Prostate gland (tissue), 2 donors: ENCODE data around the gene MBD6. TPM values are rescaled to one million over a fixed set of nuclear protein-coding genes. Genes with fewer than 3 reads are reported as not detected.
"Not testable (repeated sequence)": the region's sequence is repeated elsewhere in the genome, so short reads cannot be mapped to it uniquely, and the experiment has no call there.

Source experiments
- DNase-seq: peaks from one replicate; pipeline ENCODE4 v3.0.0-alpha.2; 2019; ENCODE audit warnings: low spot score
- H3K27ac ChIP-seq, 2 donors: fragments of 200-600 bp; sonication (generic); 2 replicates each; pipeline ENCODE4 v1.5.1; 2017 to 2019
- H3K27me3 ChIP-seq: fragments of 200-600 bp; sonication (generic); replicated peaks from 2 replicates; pipeline ENCODE4 v1.5.1; 2019; ENCODE audit not compliant: insufficient read depth
- H3K36me3 ChIP-seq, 2 donors: fragments of 200-600 bp; sonication (generic); 1 replicate in 1 of 2; 2 replicates in 1 of 2; pipeline versions ENCODE4 v1.5.1 to v1.8.1; 2017 to 2019
- H3K4me1 ChIP-seq: fragments of 200-600 bp; sonication (generic); replicated peaks from 2 replicates; pipeline ENCODE4 v1.5.1; 2019
- H3K4me3 ChIP-seq, 2 donors: fragments of 200-600 bp; sonication (generic); 2 replicates each; pipeline ENCODE4 v1.5.1; 2017 to 2019
- H3K9me3 ChIP-seq: fragments of 200-600 bp; sonication (generic); 2 replicates; pipeline ENCODE4 v1.5.1; 2017
- CTCF ChIP-seq, 4 experiments: fragments of 200-600 bp in 2 of 4; fragments of 450-650 bp in 2 of 4; sonication (generic) in 2 of 4; IDR thresholded peaks; 1 replicate in 3 of 4; 2 replicates in 1 of 4; pipeline ENCODE4 v1.5.1; 2016 to 2019; ENCODE audit warnings: antibody characterized with exemption in 4 of 4, mild to moderate bottlenecking in 2 of 4, moderate library complexity in 2 of 4
- POLR2A ChIP-seq: fragments of 450-650 bp; IDR thresholded peaks from one replicate; pipeline ENCODE4 v1.6.1; 2016; ENCODE audit warnings: antibody characterized with exemption, mild to moderate bottlenecking
- POLR2AphosphoS5 ChIP-seq: sonication (generic); formaldehyde crosslinking; IDR thresholded peaks from one replicate; pipeline ENCODE4 v1.6.1; 2017; ENCODE audit warnings: antibody characterized with exemption
- WGBS: methylation state at CpG from one replicate; pipeline ENCODE4 v1.1.5; 2018; 5-methylcytosine and 5-hydroxymethylcytosine counted together
- intact Hi-C: fragments of 100-400 bp; cut with DNase I; formaldehyde crosslinking; loops from one replicate; pipeline ENCODE4 v1.14.2; 2022
- total RNA-seq, 2 donors: library from RNA; depleted of rRNA; stranded (reverse); fragments of >200 nt; gene quantifications; one replicate each; pipeline ENCODE4 v1.1.0, GENCODE V29; 2016

The MBD6 gene
- total RNA-seq, 2 donors from 2014 or later, result 54.5 to 92.1 TPM

GRCh38 chr12:57569858-57570257, 47.2 kb downstream of the MBD6 start:
- H3K27me3 ChIP-seq, result no peaks in the 10 kb centered on the region
- intact Hi-C loops, result no loop called here
- no peak for DNase-seq
- H3K27ac ChIP-seq, result no peak overlapping the region
- H3K4me1 ChIP-seq, result no peaks in the 10 kb centered on the region
- H3K4me3 ChIP-seq, result no peak overlapping the region
- 87% methylated on average over 18 of the region's 18 CpGs for WGBS
- H3K9me3 ChIP-seq, result no peaks in the 10 kb centered on the region
- H3K36me3 ChIP-seq, result no peaks in the 10 kb centered on the region
- no peak for TF ChIP-seq POLR2A
- TF ChIP-seq POLR2AphosphoS5, result no peak
- TF ChIP-seq CTCF (IDR thresholded peaks at IDR 0.05), result no peak

GRCh38 chr12:57570438-57570837, 47.8 kb downstream of the MBD6 start:
- DNase-seq, H3K4me1 ChIP-seq, H3K27me3 ChIP-seq, H3K9me3 ChIP-seq, intact Hi-C loops, H3K36me3 ChIP-seq, H3K27ac ChIP-seq, H3K4me3 ChIP-seq: not testable (repeated sequence)
- WGBS, result 88% methylated on average over 13 of the region's 13 CpGs

- H3K27ac ChIP-seq, result no peak overlapping the region
- no peaks in the 10 kb centered on the region for H3K27me3 ChIP-seq
- H3K9me3 ChIP-seq, result no peaks in the 10 kb centered on the region
- WGBS, result 84% methylated on average over 12 of the region's 12 CpGs
- no peaks in the 10 kb centered on the region for H3K36me3 ChIP-seq
- DNase-seq, result no peak
- intact Hi-C loops, result no loop called here
- no peak overlapping the region for H3K4me3 ChIP-seq
- TF ChIP-seq POLR2AphosphoS5, result no peak
- no peak for TF ChIP-seq POLR2A
- TF ChIP-seq CTCF (IDR thresholded peaks at IDR 0.05), result no peak
- no peaks in the 10 kb centered on the region for H3K4me1 ChIP-seq
Measured at GRCh38 chr12:57571926-57572762, 49.5 kb downstream of the MBD6 start.

GRCh38 chr12:57574795-57575194, 52.2 kb downstream of the MBD6 start:
- H3K27me3 ChIP-seq, result no peaks in the 10 kb centered on the region
- 88% methylated on average over 10 of the region's 10 CpGs for WGBS
- H3K36me3 ChIP-seq, result no peaks in the 10 kb centered on the region
- H3K27ac ChIP-seq, result no peak overlapping the region
- intact Hi-C loops, result no loop called here
- H3K4me3 ChIP-seq, result no peak overlapping the region
- no peaks in the 10 kb centered on the region for H3K9me3 ChIP-seq
- no peaks in the 10 kb centered on the region for H3K4me1 ChIP-seq
- no peak for DNase-seq
- TF ChIP-seq POLR2AphosphoS5, result no peak
- TF ChIP-seq POLR2A, result no peak

- intact Hi-C loops, result no loop called here
- TF ChIP-seq POLR2A, result no peak
- TF ChIP-seq CTCF (IDR thresholded peaks at IDR 0.05), result no peak
- no peak for TF ChIP-seq POLR2AphosphoS5
- H3K27me3 ChIP-seq, result no peaks in the 10 kb centered on the region
- H3K4me1 ChIP-seq, result no peaks in the 10 kb centered on the region
- no peak for DNase-seq
- WGBS, result 83% methylated on average over 12 of the region's 12 CpGs
- no peaks in the 10 kb centered on the region for H3K9me3 ChIP-seq
- H3K36me3 ChIP-seq, result no peaks in the 10 kb centered on the region
- no peak overlapping the region for H3K27ac ChIP-seq
- H3K4me3 ChIP-seq, result no peak overlapping the region
Measured at GRCh38 chr12:57575771-57576612, 53.4 kb downstream of the MBD6 start.
